Heart left ventricle (tissue), 13 donors: ENCODE data around the gene RAB3GAP2.

Experiments used
- CTCF ChIP-seq, 12 donors: fragments of 200-600 bp; sonication (generic) in 4 of 12; IDR thresholded peaks; one replicate each; pipeline versions ENCODE4 v1.5.0 to v1.8.0; 2018 to 2022; ENCODE audit warnings: antibody characterized with exemption in 12 of 12, mild to moderate bottlenecking in 5 of 12
- POLR2A ChIP-seq, 2 donors: fragments of 450-650 bp; IDR thresholded peaks; one replicate each; pipeline ENCODE4 v1.6.1; 2017; ENCODE audit warnings: antibody characterized with exemption in 2 of 2, mild to moderate bottlenecking in 2 of 2, moderate library complexity in 2 of 2
- donor health status: ischemic (EF 13 %, LVEDD 7.1; RV severe dilation, severe dysfunction).
- donor health status: DM: no; HTN: yes; CAD: no.
- donor health status: DM: no; HTN: no; CAD: no.
- donor health status: ischemic (EF 25% LVEDD 6.9; RV normal size, moderate dysfunction).
- donor health status: ischemic (EF 25% LVEDD 5.7; RV mildly dilated, moderate dysfunction).
- donor health status: ischemic (EF 35%, LVEDD 5.7; RV mildly dilated, moderate dysfunction).
- donor health status: nonischemic (EF 11% LVEDD 7.7; RV severe dilation, severe dysfunction).
- donor health status: DM: yes; HTN: yes; CAD: no.
- donor health status: PGD.
- donor health status: ischemic (EF 29% LVEDD 5.4; RV normal size, mild dysfunction).
- donor health status: nonischemic (EF 23%, LVEDD 6.1; RV moderate dilation, normal function).

- TF ChIP-seq CTCF (IDR thresholded peaks at IDR 0.05) (no peak), POLR2A (IDR thresholded peaks at IDR 0.05) (no peak)
Observed at GRCh38 chr1:220135755-220136154, 136.5 kb downstream of the RAB3GAP2 start.
